ENCODE results near the gene SORBS2. TPM values are rescaled to one million over a fixed set of nuclear protein-coding genes. Genes with fewer than 3 reads are reported as not detected.
A peak's percentile ranks its signal among the peaks of the same experiment; 100 is the strongest.

The SORBS2 gene
- total and polyA plus RNA-seq, 2 donors (not counting 3 experiments of a cell fraction or from before 2014, with no cell fraction given): 69.8 to 82.5 TPM

- dilution Hi-C loops (cut with MboI; ENCODE audit: extremely low pct_ligation_motif_present, low sequenced_read_pairs): no loop called here
- no peaks in the 10 kb centered on the region for H3K79me2 ChIP-seq (ENCODE audit: control insufficient read depth, insufficient read depth, low read length)
- H3K27ac ChIP-seq (ENCODE audit: insufficient read depth, low read depth, low read length): no peak overlapping the region
- DNase-seq (ENCODE audit: low read depth, low spot score) (peak; percentile 9), FAIRE-seq (peak; percentile 42)
- no peak overlapping the region for H3K4me3 ChIP-seq (replicated peaks in 1 of 3; ENCODE audit: insufficient read depth in 1 of 3, low read depth in 1 of 3, low read length in 3 of 3)
- intact Hi-C loops (cut with micrococcal nuclease): no loop called here
- no peaks in the 10 kb centered on the region for H3K27me3 ChIP-seq (ENCODE audit: control insufficient read depth in 2 of 2, insufficient read depth in 2 of 2, low read length in 2 of 2)
- no peaks in the 10 kb centered on the region for H3K9me1 ChIP-seq (replicated peaks; ENCODE audit: control insufficient read depth, extremely low read depth, insufficient read depth, low read length)
- H4K20me1 ChIP-seq (replicated peaks; ENCODE audit: control insufficient read depth, extremely low read depth, insufficient read depth, low read length): no peaks in the 10 kb centered on the region
- no peaks in the 10 kb centered on the region for H3K9me3 ChIP-seq (replicated peaks; ENCODE audit: control insufficient read depth, insufficient read depth, low read length)
- no peaks in the 10 kb centered on the region for H3K4me1 ChIP-seq (ENCODE audit: control insufficient read depth, extremely low read depth, insufficient read depth, low read length)
- H3K9ac ChIP-seq (replicated peaks; ENCODE audit: extremely low read depth, insufficient read depth, low read length): no peak overlapping the region
- ChIA-PET POLR2A (no interaction called here), CTCF (no interaction called here)
- BruUV-seq (replicated peaks): no TSS peak
- H3K36me3 ChIP-seq (ENCODE audit: control insufficient read depth in 2 of 2, extremely low read depth in 1 of 2, insufficient read depth in 2 of 2, low read length in 2 of 2): peaks cover 0 to 5% of the 10 kb centered on the region in 2 experiments
- no peak overlapping the region for H2AFZ ChIP-seq (ENCODE audit: low read depth, low read length)
- H3K4me2 ChIP-seq (ENCODE audit: insufficient read depth, low read length): no peak overlapping the region
- TF ChIP-seq GATA2 (IDR thresholded peaks at IDR 0.05; ENCODE audit: insufficient read depth, insufficient read length, low read depth, low read length): no peak
These were observed 139.4 kb downstream of the SORBS2 start for GRCh38 chr4:185672618-185673017.

- Histone ChIP-seq H3K9ac (replicated peaks; ENCODE audit: extremely low read depth, insufficient read depth, low read length) (no peak overlapping the region), H3K9me1 (replicated peaks; ENCODE audit: control insufficient read depth, extremely low read depth, insufficient read depth, low read length) (no peaks in the 10 kb centered on the region), H3K79me2 (ENCODE audit: control insufficient read depth, insufficient read depth, low read length) (no peaks in the 10 kb centered on the region), H3K4me3 (replicated peaks in 1 of 3; ENCODE audit: insufficient read depth in 1 of 3, low read depth in 1 of 3, low read length in 3 of 3) (no peak overlapping the region), H3K4me2 (ENCODE audit: insufficient read depth, low read length) (no peak overlapping the region), H3K27ac (ENCODE audit: insufficient read depth, low read depth, low read length) (no peak overlapping the region), H3K4me1 (ENCODE audit: control insufficient read depth, extremely low read depth, insufficient read depth, low read length) (no peaks in the 10 kb centered on the region), H3K27me3 (ENCODE audit: control insufficient read depth in 2 of 2, insufficient read depth in 2 of 2, low read length in 2 of 2) (no peaks in the 10 kb centered on the region), H3K9me3 (replicated peaks; ENCODE audit: control insufficient read depth, insufficient read depth, low read length) (no peaks in the 10 kb centered on the region), H3K36me3 (ENCODE audit: control insufficient read depth in 2 of 2, extremely low read depth in 1 of 2, insufficient read depth in 2 of 2, low read length in 2 of 2) (peaks cover 0 to 5% of the 10 kb centered on the region in 2 experiments), H2AFZ (ENCODE audit: low read depth, low read length) (no peak overlapping the region), H4K20me1 (replicated peaks; ENCODE audit: control insufficient read depth, extremely low read depth, insufficient read depth, low read length) (no peaks in the 10 kb centered on the region)
- ChIA-PET POLR2A (no interaction called here), CTCF (interaction anchor here (1.1 kb wide), 1 partner anchor 350 kb away, joined by 4 read pairs; no protein-coding TSS in a partner anchor)
- dilution Hi-C loops (cut with MboI; ENCODE audit: extremely low pct_ligation_motif_present, low sequenced_read_pairs) (no loop called here), intact Hi-C loops (cut with micrococcal nuclease) (no loop called here)
- no peak for TF ChIP-seq GATA2 (IDR thresholded peaks at IDR 0.05; ENCODE audit: insufficient read depth, insufficient read length, low read depth, low read length)
- no peak for TF ChIP-seq POLR2AphosphoS5 (IDR thresholded peaks at IDR 0.05; ENCODE audit: insufficient read depth, low read depth, low read length)
- no peak for TF ChIP-seq MYC (IDR thresholded peaks at IDR 0.05; ENCODE audit: low read depth, low read length)
- no peak for TF ChIP-seq CTCF (IDR thresholded peaks at IDR 0.05; ENCODE audit: extremely low read depth in 1 of 2, insufficient read depth in 1 of 2, low read depth in 1 of 2, low read length in 2 of 2)
- TF ChIP-seq POLR2A (IDR thresholded peaks at IDR 0.05; ENCODE audit: low read depth, low read length): no peak
- TF ChIP-seq MAX (IDR thresholded peaks at IDR 0.05; ENCODE audit: insufficient read depth, insufficient read length): no peak
- no peak for TF ChIP-seq EZH2 (IDR thresholded peaks at IDR 0.05; ENCODE audit: borderline replicate concordance, low read depth, low read length, severe bottlenecking)
- TF ChIP-seq JUN (IDR thresholded peaks at IDR 0.05; ENCODE audit: borderline replicate concordance, insufficient read depth, insufficient read length, low read depth): no peak
- no peak for TF ChIP-seq FOS (IDR thresholded peaks at IDR 0.05; ENCODE audit: borderline replicate concordance, insufficient read depth, low read length)
- DNase-seq (ENCODE audit: low read depth, low spot score): peak; percentile 21
- BruUV-seq (replicated peaks): no TSS peak
- FAIRE-seq: no peak
These were observed 139.8 kb downstream of the SORBS2 start for GRCh38 chr4:185672151-185672550.

All from endothelial cell of umbilical vein (primary cell).